ENCODE data around the gene TRIM8. TPM values are rescaled to one million over a fixed set of nuclear protein-coding genes. Genes with fewer than 3 reads are reported as not detected.
A peak's percentile ranks its signal among the peaks of the same experiment; 100 is the strongest.

Gene TRIM8
- total and polyA plus RNA-seq, 2 of the 8 experiments (the other 6 are each of a cell fraction or from before 2014, with no cell fraction given), result 24.9 to 38.8 TPM

DNA sequence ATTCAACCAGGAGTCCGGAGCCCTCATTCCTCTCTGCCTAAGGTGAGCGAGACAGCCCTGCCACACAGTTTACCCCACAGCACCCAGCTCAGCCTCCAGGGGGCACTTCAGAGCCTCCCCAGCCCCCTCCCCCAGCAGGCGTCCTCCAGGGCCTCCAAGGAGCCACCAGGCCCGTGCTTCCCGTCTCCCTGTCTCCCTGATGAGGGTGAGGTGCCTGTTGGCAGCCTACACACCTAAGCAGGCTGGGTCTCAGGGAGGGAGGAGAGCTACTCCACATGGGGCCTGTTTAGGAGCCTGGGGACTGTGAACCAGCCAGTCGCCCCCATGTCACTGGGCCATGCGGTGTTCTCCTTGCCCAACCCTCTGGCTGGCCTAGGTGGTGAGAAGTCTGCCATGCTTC, 28.9 kb upstream of the TRIM8 start:
- Histone ChIP-seq H3K4ac (replicated peaks; ENCODE audit: insufficient read length, low read depth, low read length) (no peak overlapping the region), H4K91ac (replicated peaks; ENCODE audit: insufficient read length, low read length) (no peak overlapping the region), H3K27me3 (replicated peaks in 1 of 4; ENCODE audit: control insufficient read depth in 3 of 4, extremely low read depth in 1 of 4, insufficient read depth in 3 of 4, low read length in 3 of 4) (no peaks in the 10 kb centered on the region), H3K14ac (ENCODE audit: insufficient read length) (no peak overlapping the region), H3K4me1 (replicated peaks in 1 of 4; ENCODE audit: control insufficient read depth in 3 of 4, insufficient read depth in 4 of 4, low read length in 3 of 4) (peaks cover 0 to 6% (median 2%) of the 10 kb centered on the region in 4 experiments; a peak in 4 of 7 replicates), H3K27ac (ENCODE audit: low read depth, low read length) (no peak overlapping the region), H4K20me1 (replicated peaks in 1 of 2; ENCODE audit: control insufficient read depth in 1 of 2, insufficient read depth in 2 of 2, low read length in 2 of 2) (no peaks in the 10 kb centered on the region), H3K18ac (ENCODE audit: extremely low read depth, low read length) (peak overlapping the region; percentile 73; the same call in 1 of the 2 replicates), H3K9me3 (ENCODE audit: insufficient read depth in 2 of 2, low read depth in 1 of 2, low read length in 1 of 2) (no peaks in the 10 kb centered on the region), H2BK120ac (replicated peaks; ENCODE audit: low read depth, low read length) (no peak overlapping the region), H2BK5ac (ENCODE audit: low read depth, low read length) (no peak overlapping the region), H3K23ac (ENCODE audit: insufficient read length) (no peak overlapping the region), H3K9ac (replicated peaks in 1 of 4; ENCODE audit: extremely low read depth in 1 of 4, low read depth in 3 of 4, low read length in 3 of 4) (no peak overlapping the region), H3K4me2 (ENCODE audit: insufficient read depth in 1 of 2, low read depth in 2 of 2, low read length in 2 of 2) (no peak overlapping the region), H3K56ac (replicated peaks; ENCODE audit: insufficient read length, low read depth, low read length) (no peak overlapping the region), H4K8ac (ENCODE audit: extremely low read depth, insufficient read depth, low read length) (no peak overlapping the region; the same call in 1 of the 2 replicates), H2BK20ac (ENCODE audit: low read length) (no peak overlapping the region), H3K23me2 (ENCODE audit: low read depth, low read length) (0 out of 2 replicates have a peak, but pooled peaks cover 2% of the 10 kb centered on the region), H3K36me3 (ENCODE audit: control insufficient read depth in 2 of 4, insufficient read depth in 4 of 4, low read length in 3 of 4) (peaks cover 0 to 3% (median 0%) of the 10 kb centered on the region in 4 experiments; a peak in 2 of 8 replicates), H2BK15ac (ENCODE audit: low read length) (no peak overlapping the region), H3K79me1 (ENCODE audit: low read depth, low read length) (no peaks in the 10 kb centered on the region; the same call in 1 of the 2 replicates), H2AFZ (ENCODE audit: low read length) (no peak overlapping the region), H2BK12ac (ENCODE audit: low read depth, low read length) (no peak overlapping the region), H3K4me3 (ENCODE audit: extremely low read depth in 1 of 4, insufficient read depth in 2 of 4, low read depth in 3 of 4, low read length in 4 of 4) (no peak overlapping the region), H4K5ac (ENCODE audit: insufficient read length, low read depth, low read length) (no peak overlapping the region), H3K79me2 (ENCODE audit: control insufficient read depth in 1 of 2, insufficient read depth in 2 of 2, low read length in 2 of 2) (no peaks in the 10 kb centered on the region), H2AK5ac (ENCODE audit: low read depth, low read length) (no peak overlapping the region)
- DNase-seq (ENCODE audit: low read depth in 1 of 2, low spot score in 2 of 2) (peak in 1 of 2 experiments; percentile 86), FAIRE-seq (no peak)
- POLR2A ChIA-PET (ENCODE audit: partially characterized antibody), result interaction anchor here (0.8 to 2.9 kb wide), 6 partner anchors 9 to 76 kb away, joined by 3 to 21 read pairs (median 4); partner anchors contain the start of gene TRIM8
- 75% methylated on average over 5 of the region's 7 CpGs; no CpG with 5 or more reads in 1 of the 2 experiments for WGBS, 2 experiments (ENCODE audit: extremely low coverage in 1 of 2, insufficient coverage in 1 of 2, insufficient read length in 1 of 2, insufficient replicate concordance in 2 of 2, low coverage in 1 of 2, low lambda C conversion rate in 2 of 2, missing lambda C conversion rate in 1 of 2)
- CTCF ChIA-PET (ENCODE audit: partially characterized antibody), result interaction anchor here (0.7 to 8.9 kb wide), 24 partner anchors 10 to 144 kb away, joined by 3 to 160 read pairs (median 4); partner anchors contain the start of gene TRIM8
- no peak for TF ChIP-seq HDAC6 (IDR thresholded peaks at IDR 0.05; ENCODE audit: low read depth, low read length)
- TF ChIP-seq JUND (IDR thresholded peaks at IDR 0.05; ENCODE audit: low read length), result no peak
- TF ChIP-seq CHD2 (IDR thresholded peaks at IDR 0.05; ENCODE audit: low read length), result 0 out of 2 replicates have a peak, but pooled peaks have one; percentile 8
- no peak for TF ChIP-seq SIRT6 (IDR thresholded peaks at IDR 0.05; ENCODE audit: low read length)
- peak; percentile 57; the same call in 1 of the 2 replicates for TF ChIP-seq KDM1A (IDR thresholded peaks at IDR 0.05; ENCODE audit: borderline replicate concordance, low read length)
- no peak for TF ChIP-seq EGR1 (IDR thresholded peaks at IDR 0.05; ENCODE audit: borderline replicate concordance, low read depth, low read length)
- TF ChIP-seq POLR2A (IDR thresholded peaks at IDR 0.05; ENCODE audit: control extremely low read depth in 1 of 2, low read depth in 2 of 2, low read length in 2 of 2), result no peak
- TF ChIP-seq ASH2L (IDR thresholded peaks at IDR 0.05; ENCODE audit: low read length), result no peak
- no peak for TF ChIP-seq RXRA (IDR thresholded peaks at IDR 0.05; ENCODE audit: insufficient read depth, low read depth, low read length)
- no peak for TF ChIP-seq TAF1 (IDR thresholded peaks at IDR 0.05; ENCODE audit: low read depth, low read length)
- TF ChIP-seq RBBP5 (IDR thresholded peaks at IDR 0.05; ENCODE audit: borderline replicate concordance, low read depth, low read length), result no peak
- no peak for TF ChIP-seq TBP (IDR thresholded peaks at IDR 0.05; ENCODE audit: low read depth, low read length)
- TF ChIP-seq POLR2AphosphoS5 (IDR thresholded peaks at IDR 0.05; ENCODE audit: low read depth, low read length), result no peak
